ENCODE data around the gene ADAMTSL4.

DNA sequence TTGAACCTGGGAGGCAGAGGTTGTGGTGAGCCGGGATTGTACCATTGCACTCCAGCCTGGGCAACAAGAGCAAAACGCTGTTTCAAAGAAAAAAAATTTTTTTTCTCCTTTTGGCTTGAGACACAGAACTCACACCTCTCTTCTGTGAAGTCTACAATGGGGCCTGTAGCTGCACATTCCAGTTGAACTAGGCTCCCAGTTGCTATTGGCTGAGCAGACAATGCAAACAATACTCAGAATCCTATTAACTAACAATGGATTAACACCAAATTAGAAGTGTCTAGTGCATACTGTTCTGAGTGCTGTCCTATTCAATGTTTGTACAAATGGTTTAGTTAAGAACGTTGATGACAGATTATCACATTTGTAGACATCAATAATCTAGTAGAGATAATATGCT lies 47.8 kb downstream of the ADAMTSL4 start:
- TF ChIP-seq, protein P1, sequence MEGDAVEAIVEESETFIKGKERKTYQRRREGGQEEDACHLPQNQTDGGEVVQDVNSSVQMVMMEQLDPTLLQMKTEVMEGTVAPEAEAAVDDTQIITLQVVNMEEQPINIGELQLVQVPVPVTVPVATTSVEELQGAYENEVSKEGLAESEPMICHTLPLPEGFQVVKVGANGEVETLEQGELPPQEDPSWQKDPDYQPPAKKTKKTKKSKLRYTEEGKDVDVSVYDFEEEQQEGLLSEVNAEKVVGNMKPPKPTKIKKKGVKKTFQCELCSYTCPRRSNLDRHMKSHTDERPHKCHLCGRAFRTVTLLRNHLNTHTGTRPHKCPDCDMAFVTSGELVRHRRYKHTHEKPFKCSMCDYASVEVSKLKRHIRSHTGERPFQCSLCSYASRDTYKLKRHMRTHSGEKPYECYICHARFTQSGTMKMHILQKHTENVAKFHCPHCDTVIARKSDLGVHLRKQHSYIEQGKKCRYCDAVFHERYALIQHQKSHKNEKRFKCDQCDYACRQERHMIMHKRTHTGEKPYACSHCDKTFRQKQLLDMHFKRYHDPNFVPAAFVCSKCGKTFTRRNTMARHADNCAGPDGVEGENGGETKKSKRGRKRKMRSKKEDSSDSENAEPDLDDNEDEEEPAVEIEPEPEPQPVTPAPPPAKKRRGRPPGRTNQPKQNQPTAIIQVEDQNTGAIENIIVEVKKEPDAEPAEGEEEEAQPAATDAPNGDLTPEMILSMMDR (IDR thresholded peaks at IDR 0.05), result no peak
- TF ChIP-seq POLR2A (IDR thresholded peaks at IDR 0.05), result no peak
